HCT116 (cell line): ENCODE measurements around the gene SLC7A9. TPM values are rescaled to one million over a fixed set of nuclear protein-coding genes. Genes with fewer than 3 reads are reported as not detected.

Experiments
- ATAC-seq: fragments of 200-7000 bp; cut with Tn5 transposase; 2 replicates; pipeline ENCODE4 v1.9.1; 2020; ENCODE audit warnings: mild to moderate bottlenecking, moderate library complexity
- BruUV-seq: library from RNA; stranded (reverse); fragments of 400-500 nt; replicated peaks from 2 replicates; lab custom pipeline; 2021; lab: Mats Ljungman, UMichigan
- CTCF ChIA-PET: fragments of 300-600 bp; sonication (Branson Sonifier 250); formaldehyde crosslinking; loops from one replicate; lab custom pipeline; 2021; ENCODE audit warnings: antibody characterized with exemption; lab: Charles Lee
- POLR2A ChIA-PET: fragments of 300-600, 350-600 bp; sonication (Branson Sonifier 250); formaldehyde crosslinking; loops from one replicate; lab custom pipeline; 2021; ENCODE audit warnings: antibody characterized with exemption; lab: Charles Lee
- RAD21 ChIA-PET, 2 experiments: fragments of 300-600 bp; sonication (Branson Sonifier 250); formaldehyde crosslinking; loops; one replicate each; lab custom pipeline; 2023; ENCODE audit warnings: low total read pairs in 2 of 2; ENCODE audit not compliant: uncharacterized antibody in 2 of 2, unreplicated experiment in 2 of 2, low non-redundant PET in 1 of 2; lab: Charles Lee
- DNase-seq: peaks from one replicate; pipeline ENCODE4 v3.0.0-alpha.2; 2010; ENCODE audit warnings: low read depth, low spot score
- H2AFZ ChIP-seq: fragments of 200-600 bp; shearing (Covaris generic), sonication (generic); 2 replicates; pipeline ENCODE4 v1.6.1; 2017; ENCODE audit warnings: low read depth, mixed run types, mixed read lengths, antibody characterized with exemption, low read length; ENCODE audit not compliant: poor library complexity, severe bottlenecking
- H3K27ac ChIP-seq: 2 replicates; pipeline ENCODE4 v1.5.1; 2012; ENCODE audit warnings: low read depth, low read length
- H3K27me3 ChIP-seq: fragments of 200-600 bp; sonication (generic); 2 replicates; pipeline ENCODE4 v1.6.1; 2016; ENCODE audit warnings: mixed run types, low read length, mixed read lengths; ENCODE audit not compliant: insufficient read depth
- H3K36me3 ChIP-seq, 2 experiments: fragments of 200-500 bp in 1 of 2; fragments of 200-600 bp in 1 of 2; sonication (Bioruptor generic) in 1 of 2; sonication (generic) in 1 of 2; 2 replicates each; pipeline versions ENCODE4 v1.5.1 to v1.6.1; 2014 to 2016; ENCODE audit warnings: low read length in 2 of 2, inconsistent platforms in 1 of 2, mixed read lengths in 1 of 2, mixed run types in 1 of 2; ENCODE audit not compliant: insufficient read depth in 2 of 2, control insufficient read depth in 1 of 2
- H3K4me1 ChIP-seq, 2 experiments: fragments of 200-600 bp in 1 of 2; sonication (generic) in 1 of 2; 2 replicates each; pipeline versions ENCODE4 v1.5.1 to v1.6.1; 2012 to 2017; ENCODE audit warnings: low read length in 2 of 2, inconsistent platforms in 1 of 2, mild to moderate bottlenecking in 1 of 2, mixed read lengths in 1 of 2, mixed run types in 1 of 2, moderate library complexity in 1 of 2; ENCODE audit not compliant: insufficient read depth in 2 of 2, control insufficient read depth in 1 of 2
- H3K4me2 ChIP-seq: fragments of 200-600 bp; sonication (generic); 2 replicates; pipeline ENCODE4 v1.6.1; 2017; ENCODE audit warnings: mixed run types, low read length, mixed read lengths
- H3K4me3 ChIP-seq, 2 experiments: fragments of 200-600 bp in 1 of 2; sonication (generic) in 1 of 2; replicated peaks in 1 of 2; 2 replicates each; pipeline ENCODE4 v1.5.1; 2011 to 2016; ENCODE audit warnings: low read length in 2 of 2, control low read depth in 1 of 2, low read depth in 1 of 2, mild to moderate bottlenecking in 1 of 2, mixed read lengths in 1 of 2, mixed run types in 1 of 2
- H3K79me2 ChIP-seq: fragments of 200-600 bp; sonication (generic); 2 replicates; pipeline ENCODE4 v1.6.1; 2017; ENCODE audit warnings: mild to moderate bottlenecking, mixed run types, low read length, moderate library complexity, mixed read lengths; ENCODE audit not compliant: insufficient read depth
- H3K9ac ChIP-seq: fragments of 200-600 bp; sonication (generic); 2 replicates; pipeline ENCODE4 v1.6.1; 2016; ENCODE audit warnings: low read length, mixed read lengths
- H3K9me2 ChIP-seq: fragments of 200-600 bp; sonication (generic), shearing (Covaris generic); 2 replicates; pipeline ENCODE4 v1.6.1; 2017; ENCODE audit warnings: mixed run types, mild to moderate bottlenecking, moderate library complexity; ENCODE audit not compliant: insufficient read depth
- H3K9me3 ChIP-seq, 2 experiments: fragments of 200-500 bp in 1 of 2; fragments of 200-600 bp in 1 of 2; sonication (Bioruptor generic) in 1 of 2; sonication (generic) in 1 of 2; 2 replicates each; pipeline ENCODE4 v1.6.1; 2014 to 2017; ENCODE audit warnings: low read length in 2 of 2, mixed read lengths in 2 of 2, inconsistent platforms in 1 of 2, low read depth in 1 of 2, mild to moderate bottlenecking in 1 of 2, mixed run types in 1 of 2, moderate library complexity in 1 of 2; ENCODE audit not compliant: control insufficient read depth in 1 of 2, insufficient read depth in 1 of 2
- H4K20me1 ChIP-seq: fragments of 200-600 bp; sonication (generic), shearing (Covaris generic); 2 replicates; pipeline ENCODE4 v1.6.1; 2017; ENCODE audit warnings: mixed run types, mild to moderate bottlenecking, moderate library complexity; ENCODE audit not compliant: insufficient read depth
- CBX3 ChIP-seq: IDR thresholded peaks from 2 replicates; pipeline ENCODE4 v1.6.1; 2012; ENCODE audit warnings: low read depth
- EGR1 ChIP-seq: IDR thresholded peaks from 2 replicates; pipeline ENCODE4 v1.6.1; 2012; ENCODE audit warnings: low read depth
- EZH2 ChIP-seq: fragments of 200-600 bp; sonication (generic); IDR thresholded peaks from 2 replicates; pipeline ENCODE4 v1.6.1; 2017; ENCODE audit warnings: antibody characterized with exemption, mixed run types
- FOSL1 ChIP-seq: IDR thresholded peaks from 2 replicates; pipeline ENCODE4 v1.6.1; 2012; ENCODE audit warnings: low read depth
- POLR2A ChIP-seq: IDR thresholded peaks from 2 replicates; pipeline ENCODE4 v1.7.0; 2011; ENCODE audit warnings: borderline replicate concordance; ENCODE audit not compliant: insufficient read depth, insufficient read length; ENCODE audit errors: extremely low read depth
- POLR2AphosphoS5 ChIP-seq: IDR thresholded peaks from 2 replicates; pipeline ENCODE4 v1.6.1; 2011; ENCODE audit warnings: mild to moderate bottlenecking, low read depth, low read length, moderate library complexity
- SIN3A ChIP-seq: IDR thresholded peaks from 2 replicates; pipeline ENCODE4 v1.6.1; 2012; ENCODE audit warnings: low read depth
- SRF ChIP-seq: IDR thresholded peaks from 2 replicates; pipeline ENCODE4 v1.6.1; 2012; ENCODE audit warnings: low read depth
- TCF7L2 ChIP-seq: IDR thresholded peaks from 2 replicates; pipeline ENCODE4 v1.7.0; 2011; ENCODE audit warnings: borderline replicate concordance, inconsistent platforms; ENCODE audit not compliant: insufficient read depth, insufficient read length; ENCODE audit errors: extremely low read depth
- ZNF274 ChIP-seq: fragments of 200-500 bp; sonication (Bioruptor generic); IDR thresholded peaks from 2 replicates; pipeline ENCODE4 v1.6.1; 2014; ENCODE audit warnings: mild to moderate bottlenecking, low read depth, low read length, inconsistent platforms
- intact Hi-C: fragments of 100-400 bp; cut with micrococcal nuclease; formaldehyde crosslinking; loops from 2 replicates; pipeline ENCODE4 v1.10.0; 2022
- total RNA-seq: library from RNA; stranded (reverse); gene quantifications from one replicate; pipeline ENCODE4 v1.2.1, GENCODE V29; 2021; ENCODE audit not compliant: unreplicated experiment
- TF ChIP-seq, protein P1 (sequence below): IDR thresholded peaks from 2 replicates; pipeline ENCODE4 v1.6.1; 2011; ENCODE audit warnings: mild to moderate bottlenecking, low read length, moderate library complexity; ENCODE audit not compliant: insufficient replicate concordance; ENCODE audit errors: extremely low read depth
- TF ChIP-seq, protein P2 (sequence below): IDR thresholded peaks from 2 replicates; pipeline ENCODE4 v1.6.1; 2012; ENCODE audit warnings: low read depth
- TF ChIP-seq, protein P3 (sequence below), 3 experiments: fragments of 200-600 bp in 1 of 3; sonication (generic) in 1 of 3; IDR thresholded peaks in 2 of 3; conservative IDR thresholded peaks in 1 of 3; 2 replicates each; pipeline ENCODE4 v1.5.1; 2012 to 2017; ENCODE audit warnings: low read depth in 2 of 3, low read length in 2 of 3, antibody characterized with exemption in 1 of 3, borderline replicate concordance in 1 of 3, control low read depth in 1 of 3, mild to moderate bottlenecking in 1 of 3, mixed read lengths in 1 of 3, mixed run types in 1 of 3, moderate library complexity in 1 of 3; ENCODE audit not compliant: insufficient read depth in 1 of 3

Gene SLC7A9
- total RNA-seq, 1 experiment from 2014 or later, result 0.42 TPM

DNA sequence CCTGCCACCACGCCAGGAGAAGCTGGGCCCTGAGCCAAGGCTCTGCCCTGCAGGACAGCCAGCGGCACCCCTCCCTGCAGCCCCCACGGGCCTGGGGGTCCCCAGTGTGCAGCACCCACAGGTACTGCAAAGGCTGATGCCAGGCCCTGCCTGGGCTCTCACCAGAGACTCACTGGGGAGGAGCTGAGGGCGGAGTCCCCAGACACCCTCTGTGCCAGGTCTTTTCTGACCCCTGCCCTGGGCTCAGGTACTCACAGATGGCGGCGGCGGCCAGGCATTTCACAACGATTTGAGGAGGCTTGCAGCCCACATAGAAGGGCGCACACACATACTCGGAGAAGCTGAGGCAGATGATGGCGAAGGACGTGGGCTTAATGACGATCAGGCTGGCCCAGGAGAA lies 5.7 kb downstream of the SLC7A9 start (continued):
- TF ChIP-seq, protein P1, sequence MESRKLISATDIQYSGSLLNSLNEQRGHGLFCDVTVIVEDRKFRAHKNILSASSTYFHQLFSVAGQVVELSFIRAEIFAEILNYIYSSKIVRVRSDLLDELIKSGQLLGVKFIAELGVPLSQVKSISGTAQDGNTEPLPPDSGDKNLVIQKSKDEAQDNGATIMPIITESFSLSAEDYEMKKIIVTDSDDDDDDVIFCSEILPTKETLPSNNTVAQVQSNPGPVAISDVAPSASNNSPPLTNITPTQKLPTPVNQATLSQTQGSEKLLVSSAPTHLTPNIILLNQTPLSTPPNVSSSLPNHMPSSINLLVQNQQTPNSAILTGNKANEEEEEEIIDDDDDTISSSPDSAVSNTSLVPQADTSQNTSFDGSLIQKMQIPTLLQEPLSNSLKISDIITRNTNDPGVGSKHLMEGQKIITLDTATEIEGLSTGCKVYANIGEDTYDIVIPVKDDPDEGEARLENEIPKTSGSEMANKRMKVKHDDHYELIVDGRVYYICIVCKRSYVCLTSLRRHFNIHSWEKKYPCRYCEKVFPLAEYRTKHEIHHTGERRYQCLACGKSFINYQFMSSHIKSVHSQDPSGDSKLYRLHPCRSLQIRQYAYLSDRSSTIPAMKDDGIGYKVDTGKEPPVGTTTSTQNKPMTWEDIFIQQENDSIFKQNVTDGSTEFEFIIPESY, result no peak
- no peak for TF ChIP-seq FOSL1

DNA sequence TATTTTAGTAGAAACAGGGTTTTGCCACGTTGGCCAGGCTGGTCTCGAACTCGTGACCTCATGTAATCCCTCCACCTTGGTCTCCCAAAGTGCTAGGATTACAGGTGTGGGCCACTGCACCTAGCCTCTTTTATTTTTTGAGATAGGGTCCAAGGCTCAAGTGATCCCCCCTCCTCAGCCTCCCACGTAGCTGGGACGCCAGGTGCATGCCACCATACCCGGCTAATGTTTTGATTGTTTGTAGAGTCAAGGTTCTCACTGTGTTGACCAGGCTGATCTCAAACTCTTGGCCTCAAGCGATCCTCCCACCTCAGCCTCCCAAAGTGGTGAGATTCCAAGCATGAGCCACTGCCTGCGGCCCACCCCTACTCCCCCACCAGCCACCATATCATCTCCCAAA lies 6.3 kb downstream of the SLC7A9 start:
- Histone ChIP-seq H3K4me3 (no peak overlapping the region), H3K27ac (no peak overlapping the region), H3K27me3 (no peaks in the 10 kb centered on the region), H2AFZ (no peak overlapping the region), H3K9me2 (no peaks in the 10 kb centered on the region), H3K9me3 (no peaks in the 10 kb centered on the region), H3K79me2 (no peaks in the 10 kb centered on the region), H4K20me1 (no peaks in the 10 kb centered on the region)
- DNase-seq (no peak), ATAC-seq (no peak)
- intact Hi-C loops, result no loop called here
- TF ChIP-seq POLR2A, result no peak
- TF ChIP-seq POLR2AphosphoS5, result no peak
- TF ChIP-seq EZH2, result no peak
- no peak for TF ChIP-seq SRF
- TF ChIP-seq, protein P2, sequence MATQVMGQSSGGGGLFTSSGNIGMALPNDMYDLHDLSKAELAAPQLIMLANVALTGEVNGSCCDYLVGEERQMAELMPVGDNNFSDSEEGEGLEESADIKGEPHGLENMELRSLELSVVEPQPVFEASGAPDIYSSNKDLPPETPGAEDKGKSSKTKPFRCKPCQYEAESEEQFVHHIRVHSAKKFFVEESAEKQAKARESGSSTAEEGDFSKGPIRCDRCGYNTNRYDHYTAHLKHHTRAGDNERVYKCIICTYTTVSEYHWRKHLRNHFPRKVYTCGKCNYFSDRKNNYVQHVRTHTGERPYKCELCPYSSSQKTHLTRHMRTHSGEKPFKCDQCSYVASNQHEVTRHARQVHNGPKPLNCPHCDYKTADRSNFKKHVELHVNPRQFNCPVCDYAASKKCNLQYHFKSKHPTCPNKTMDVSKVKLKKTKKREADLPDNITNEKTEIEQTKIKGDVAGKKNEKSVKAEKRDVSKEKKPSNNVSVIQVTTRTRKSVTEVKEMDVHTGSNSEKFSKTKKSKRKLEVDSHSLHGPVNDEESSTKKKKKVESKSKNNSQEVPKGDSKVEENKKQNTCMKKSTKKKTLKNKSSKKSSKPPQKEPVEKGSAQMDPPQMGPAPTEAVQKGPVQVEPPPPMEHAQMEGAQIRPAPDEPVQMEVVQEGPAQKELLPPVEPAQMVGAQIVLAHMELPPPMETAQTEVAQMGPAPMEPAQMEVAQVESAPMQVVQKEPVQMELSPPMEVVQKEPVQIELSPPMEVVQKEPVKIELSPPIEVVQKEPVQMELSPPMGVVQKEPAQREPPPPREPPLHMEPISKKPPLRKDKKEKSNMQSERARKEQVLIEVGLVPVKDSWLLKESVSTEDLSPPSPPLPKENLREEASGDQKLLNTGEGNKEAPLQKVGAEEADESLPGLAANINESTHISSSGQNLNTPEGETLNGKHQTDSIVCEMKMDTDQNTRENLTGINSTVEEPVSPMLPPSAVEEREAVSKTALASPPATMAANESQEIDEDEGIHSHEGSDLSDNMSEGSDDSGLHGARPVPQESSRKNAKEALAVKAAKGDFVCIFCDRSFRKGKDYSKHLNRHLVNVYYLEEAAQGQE, result no peak
- no peak for TF ChIP-seq TCF7L2
- TF ChIP-seq SIN3A, result no peak
- TF ChIP-seq FOSL1, result no peak
- TF ChIP-seq ZNF274, result no peak
- TF ChIP-seq, protein P3, sequence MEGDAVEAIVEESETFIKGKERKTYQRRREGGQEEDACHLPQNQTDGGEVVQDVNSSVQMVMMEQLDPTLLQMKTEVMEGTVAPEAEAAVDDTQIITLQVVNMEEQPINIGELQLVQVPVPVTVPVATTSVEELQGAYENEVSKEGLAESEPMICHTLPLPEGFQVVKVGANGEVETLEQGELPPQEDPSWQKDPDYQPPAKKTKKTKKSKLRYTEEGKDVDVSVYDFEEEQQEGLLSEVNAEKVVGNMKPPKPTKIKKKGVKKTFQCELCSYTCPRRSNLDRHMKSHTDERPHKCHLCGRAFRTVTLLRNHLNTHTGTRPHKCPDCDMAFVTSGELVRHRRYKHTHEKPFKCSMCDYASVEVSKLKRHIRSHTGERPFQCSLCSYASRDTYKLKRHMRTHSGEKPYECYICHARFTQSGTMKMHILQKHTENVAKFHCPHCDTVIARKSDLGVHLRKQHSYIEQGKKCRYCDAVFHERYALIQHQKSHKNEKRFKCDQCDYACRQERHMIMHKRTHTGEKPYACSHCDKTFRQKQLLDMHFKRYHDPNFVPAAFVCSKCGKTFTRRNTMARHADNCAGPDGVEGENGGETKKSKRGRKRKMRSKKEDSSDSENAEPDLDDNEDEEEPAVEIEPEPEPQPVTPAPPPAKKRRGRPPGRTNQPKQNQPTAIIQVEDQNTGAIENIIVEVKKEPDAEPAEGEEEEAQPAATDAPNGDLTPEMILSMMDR (IDR thresholded peaks at IDR 0.05 in 2 of 3, conservative IDR thresholded peaks at IDR 0.05 in 1 of 3; ENCODE audit: borderline replicate concordance in 1 of 3, insufficient read depth in 1 of 3, low read depth in 2 of 3, low read length in 2 of 3), result no peak
- no peak for TF ChIP-seq EGR1
- TF ChIP-seq CBX3, result no peak
- TF ChIP-seq, all 23 proteins: peak for 0
- no peak overlapping the region for H3K9ac ChIP-seq
- no peaks in the 10 kb centered on the region for H3K36me3 ChIP-seq
- ChIA-PET RAD21 (no interaction called here), CTCF (no interaction called here), POLR2A (no interaction called here)
- BruUV-seq, result no TSS peak
- H3K4me2 ChIP-seq, result no peak overlapping the region
- H3K4me1 ChIP-seq, result no peaks in the 10 kb centered on the region
